ENCODE measurements around the gene OR51M1.
"Not testable (repeated sequence)": the region's sequence is repeated elsewhere in the genome, so short reads cannot be mapped to it uniquely, and the experiment has no call there.

Gene OR51M1, protein sequence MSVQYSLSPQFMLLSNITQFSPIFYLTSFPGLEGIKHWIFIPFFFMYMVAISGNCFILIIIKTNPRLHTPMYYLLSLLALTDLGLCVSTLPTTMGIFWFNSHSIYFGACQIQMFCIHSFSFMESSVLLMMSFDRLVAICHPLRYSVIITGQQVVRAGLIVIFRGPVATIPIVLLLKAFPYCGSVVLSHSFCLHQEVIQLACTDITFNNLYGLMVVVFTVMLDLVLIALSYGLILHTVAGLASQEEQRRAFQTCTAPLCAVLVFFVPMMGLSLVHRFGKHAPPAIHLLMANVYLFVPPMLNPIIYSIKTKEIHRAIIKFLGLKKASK

GRCh38 chr11:5383576-5383975, at the start of gene OR51M1:
Gene OR51M1 (plus strand): TSS chr11:5383812. CDS start chr11:5389399, 5,587 bp downstream.
- TF ChIP-seq CTCF (IDR thresholded peaks at IDR 0.05; ENCODE audit: low read depth, low read length) = no peak
- no peak within 1 kb of the TSS for H3K4me3 ChIP-seq (ENCODE audit: low read depth, low read length)

- no peak for TF ChIP-seq CTCF (IDR thresholded peaks at IDR 0.05; ENCODE audit: low read depth, low read length)
- H3K4me3 ChIP-seq (ENCODE audit: low read depth, low read length) = no peak overlapping the region
Observed at GRCh38 chr11:5335170-5335569, 48.4 kb upstream of the OR51M1 start.

GRCh38 chr11:5336331-5336730, 47.3 kb upstream of the OR51M1 start:
- no peak overlapping the region for H3K4me3 ChIP-seq (ENCODE audit: low read depth, low read length)
- TF ChIP-seq CTCF (IDR thresholded peaks at IDR 0.05; ENCODE audit: low read depth, low read length) = no peak

DNA sequence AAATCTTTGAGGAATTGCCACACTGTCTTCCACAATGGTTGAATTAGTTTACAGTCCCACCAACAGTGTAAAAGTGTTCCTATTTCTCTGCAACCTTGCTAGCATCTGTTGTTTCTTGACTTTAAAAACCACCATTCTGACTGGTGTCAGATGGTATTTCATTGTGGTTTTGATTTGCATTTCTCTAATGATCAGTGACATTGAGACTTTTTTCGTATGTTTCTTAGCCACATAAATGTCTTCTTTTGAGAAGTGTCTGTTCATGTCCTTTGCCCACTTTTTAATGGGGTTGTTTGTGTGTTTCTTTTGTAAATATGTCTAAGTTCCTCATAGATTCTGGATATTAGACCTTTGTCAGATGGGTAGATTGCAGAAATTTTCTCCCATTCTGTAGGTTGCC, 46.4 kb upstream of the OR51M1 start:
- H3K4me3 ChIP-seq (ENCODE audit: low read depth, low read length) = not testable (repeated sequence)

DNA sequence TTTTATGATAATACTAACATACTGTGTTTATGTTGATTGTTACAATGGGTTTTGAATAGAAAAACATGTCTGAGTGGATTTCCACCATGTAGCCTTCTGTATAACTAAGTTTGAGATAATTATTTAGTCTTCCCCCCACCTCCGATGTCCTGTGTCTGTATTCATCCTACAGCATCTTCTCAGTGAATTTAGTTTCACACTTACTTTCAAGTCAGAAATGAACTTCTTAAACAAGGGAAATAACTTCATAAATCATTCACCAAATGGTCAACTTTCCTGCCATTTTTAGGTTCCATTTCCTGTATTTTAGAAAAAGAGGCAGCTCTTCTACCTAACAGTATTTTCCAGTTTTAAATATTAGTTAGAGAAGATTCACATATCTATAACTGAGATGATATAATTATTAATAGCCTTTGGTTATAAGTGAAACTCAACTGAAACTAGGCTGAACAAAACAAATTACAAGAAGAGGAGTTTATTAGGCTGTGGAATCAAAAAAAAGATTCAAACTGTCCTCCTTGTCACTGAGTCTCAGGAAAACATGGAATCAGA, 43.8 kb upstream of the OR51M1 start:
- H3K4me3 ChIP-seq (ENCODE audit: low read depth, low read length) = no peak overlapping the region
- no peak for TF ChIP-seq CTCF (IDR thresholded peaks at IDR 0.05; ENCODE audit: low read depth, low read length)

DNA sequence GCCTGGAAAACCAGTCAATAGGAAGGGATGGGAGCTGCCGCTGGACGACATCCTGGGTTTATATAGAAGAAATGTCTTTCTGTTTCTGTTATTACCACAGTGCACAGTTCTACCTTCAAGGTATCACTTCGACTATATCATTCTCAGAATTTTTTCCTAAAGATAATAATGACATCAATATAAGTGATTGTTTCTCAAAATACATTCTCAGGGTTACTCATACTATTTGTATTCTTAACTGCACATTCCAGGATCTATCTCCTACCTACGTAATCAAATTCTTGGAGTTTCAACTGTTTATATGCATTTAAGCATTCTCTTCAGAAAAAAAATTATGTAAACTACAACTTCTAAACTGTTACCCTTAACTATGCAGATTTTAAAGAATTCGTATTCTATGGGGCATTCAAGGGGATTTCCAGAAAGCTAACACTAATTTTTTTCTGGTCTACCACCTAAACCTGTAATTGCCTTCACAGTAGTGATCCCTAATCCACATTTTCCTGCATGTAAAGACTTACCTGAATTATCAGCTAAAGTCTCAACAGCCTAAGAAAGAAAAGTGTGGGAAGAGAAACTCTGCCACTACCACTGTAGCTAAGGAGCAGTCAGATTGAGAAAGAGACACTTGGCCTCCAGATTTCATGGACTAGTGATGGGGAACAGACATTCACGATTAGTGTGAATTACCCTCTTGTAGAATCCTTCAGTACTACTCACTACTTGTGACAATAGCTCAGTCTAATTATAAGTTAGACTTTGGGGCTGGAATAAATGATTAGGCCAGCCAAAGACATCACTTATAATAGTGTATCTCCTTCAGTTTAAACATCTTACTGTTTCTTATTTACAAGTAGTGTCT, 39.9 kb upstream of the OR51M1 start, which contains the start of gene OR51B5:
OR51B5 (minus strand) TSS at position 51 of the 862 bp plus-strand sequence; CDS start at position 51, 0 bp downstream.
- H3K4me3 ChIP-seq (ENCODE audit: low read depth, low read length) = peak within 1 kb of the TSS; percentile 48
- TF ChIP-seq CTCF (IDR thresholded peaks at IDR 0.05; ENCODE audit: low read depth, low read length) = no peak

GRCh38 chr11:5345831-5346230, 37.8 kb upstream of the OR51M1 start:
- TF ChIP-seq CTCF (IDR thresholded peaks at IDR 0.05; ENCODE audit: low read depth, low read length) = no peak
- peak overlapping the region; percentile 48 for H3K4me3 ChIP-seq (ENCODE audit: low read depth, low read length)
